GM18870 (cell line): ENCODE data around the gene LRRC9.

Experiments used
- ATAC-seq: cut with Tn5 transposase; IDR thresholded peaks from one replicate; pipeline ENCODE4 v1.9.1; 2021; ENCODE audit warnings: moderate library complexity; ENCODE audit not compliant: unreplicated experiment

Gene LRRC9

DNA sequence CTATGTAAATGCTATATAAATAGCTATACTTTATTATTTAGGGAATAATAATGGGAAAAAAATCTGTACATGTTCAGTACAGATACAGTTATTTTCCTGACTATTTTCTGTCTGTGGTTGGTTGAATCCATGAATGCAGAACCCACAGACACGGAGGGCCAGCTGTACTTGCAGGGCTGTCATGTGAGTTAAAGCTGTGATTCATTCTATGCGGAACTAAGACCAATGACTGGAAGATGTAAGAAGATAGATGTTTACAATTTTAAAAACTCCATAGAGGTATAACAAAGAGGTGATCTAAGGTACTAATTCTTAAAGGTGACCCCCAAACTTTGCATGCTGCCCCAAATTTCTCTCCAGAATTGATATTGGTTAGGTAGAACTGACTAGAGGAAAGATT, 186.4 kb downstream of the LRRC9 start:
- no peak for ATAC-seq

DNA sequence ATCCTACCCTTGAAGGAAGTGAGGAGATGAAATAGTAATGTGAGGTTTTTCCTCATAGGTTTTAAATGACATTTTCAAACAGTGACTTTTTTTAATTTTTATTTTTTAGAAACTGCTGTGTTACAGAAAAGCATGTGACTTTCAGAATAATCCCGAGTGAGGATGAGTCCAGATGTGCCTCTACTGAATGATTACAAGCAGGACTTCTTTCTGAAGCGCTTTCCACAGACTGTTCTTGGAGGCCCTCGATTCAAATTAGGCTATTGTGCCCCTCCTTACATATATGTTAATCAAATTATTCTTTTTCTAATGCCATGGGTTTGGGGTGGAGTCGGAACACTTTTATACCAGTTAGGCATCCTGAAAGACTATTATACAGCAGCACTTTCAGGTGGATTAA, 187.5 kb downstream of the LRRC9 start:
- no peak for ATAC-seq

DNA sequence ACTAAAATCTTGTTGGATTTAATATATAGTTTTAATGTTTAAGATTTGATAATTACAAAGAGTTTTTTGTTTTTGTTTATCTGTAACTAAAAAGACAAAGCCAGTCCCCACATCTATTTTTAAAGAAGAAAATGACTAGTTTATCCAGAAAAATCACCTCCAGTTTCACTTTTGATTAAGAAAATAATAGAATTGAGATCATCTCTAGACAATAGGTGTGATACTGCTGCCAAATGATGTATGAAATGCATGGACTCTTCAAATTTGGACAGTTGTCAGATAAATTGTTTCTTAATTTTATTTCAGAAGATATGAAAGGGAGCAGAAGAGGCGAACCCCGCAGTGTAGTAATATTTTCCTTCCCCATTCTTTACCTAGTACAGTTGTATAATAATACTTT, 191.8 kb downstream of the LRRC9 start:
- ATAC-seq: no peak
